Suppressor macrophage (primary cell): Measurements from ENCODE around the gene SYNE2.
"Not testable (repeated sequence)": the region's sequence is repeated elsewhere in the genome, so short reads cannot be mapped to it uniquely, and the experiment has no call there.

Experiments used
- DNase-seq, 4 experiments: peaks; one replicate each; pipeline ENCODE4 v3.0.0-alpha.2; 2020 to 2022

Gene SYNE2

GRCh38 chr14:64200170-64200569, 347.4 kb downstream of the SYNE2 start:
- DNase-seq: no peak

GRCh38 chr14:64201296-64201695, 348.5 kb downstream of the SYNE2 start:
- no peak for DNase-seq

GRCh38 chr14:64201921-64202545, 349.2 kb downstream of the SYNE2 start:
- no peak for DNase-seq

GRCh38 chr14:64202716-64203115, 349.9 kb downstream of the SYNE2 start:
- no peak for DNase-seq

GRCh38 chr14:64203366-64204006, 350.7 kb downstream of the SYNE2 start:
- DNase-seq: no peak

GRCh38 chr14:64208261-64208660, 355.5 kb downstream of the SYNE2 start:
- no peak for DNase-seq

- no peak for DNase-seq
Observed at GRCh38 chr14:64208981-64209380, 356.2 kb downstream of the SYNE2 start.

- peak in 1 of 4 experiments; percentile 3 for DNase-seq
Observed at GRCh38 chr14:64209444-64210131, 356.8 kb downstream of the SYNE2 start.

- DNase-seq: no peak
Observed at GRCh38 chr14:64210216-64210615, 357.4 kb downstream of the SYNE2 start.

- DNase-seq: not testable (repeated sequence)
Observed at GRCh38 chr14:64210912-64211311, 358.1 kb downstream of the SYNE2 start.

- no peak for DNase-seq
Observed at GRCh38 chr14:64212666-64213065, 359.9 kb downstream of the SYNE2 start.

- DNase-seq: no peak
Observed at GRCh38 chr14:64213086-64213485, 360.3 kb downstream of the SYNE2 start.

GRCh38 chr14:64213853-64214570, 361.2 kb downstream of the SYNE2 start:
- no peak for DNase-seq

- DNase-seq: no peak
Observed at GRCh38 chr14:64215274-64215673, 362.5 kb downstream of the SYNE2 start.

- no peak for DNase-seq
Observed at GRCh38 chr14:64215978-64216377, 363.2 kb downstream of the SYNE2 start.

GRCh38 chr14:64217308-64217707, 364.5 kb downstream of the SYNE2 start:
- DNase-seq: no peak

GRCh38 chr14:64217834-64218233, 365.0 kb downstream of the SYNE2 start:
- DNase-seq: no peak

GRCh38 chr14:64218344-64219240, 365.8 kb downstream of the SYNE2 start:
- no peak for DNase-seq

GRCh38 chr14:64220056-64220455, 367.3 kb downstream of the SYNE2 start:
- no peak for DNase-seq

GRCh38 chr14:64220466-64220865, 367.7 kb downstream of the SYNE2 start:
- DNase-seq: no peak

- DNase-seq: peak in 1 of 4 experiments; percentile 9
Observed at GRCh38 chr14:64221391-64222003, 368.7 kb downstream of the SYNE2 start.
